Testis (tissue), 3 donors: ENCODE data around the gene GRIA2. TPM values are rescaled to one million over a fixed set of nuclear protein-coding genes. Genes with fewer than 3 reads are reported as not detected.

ENCODE experiments used
- DNase-seq: peaks from one replicate; pipeline ENCODE4 v3.0.0-alpha.2; 2019
- H3K27ac ChIP-seq, 2 donors: fragments of 200-600 bp; sonication (generic); one replicate each; pipeline ENCODE4 v1.5.1; 2019
- H3K27me3 ChIP-seq: fragments of 200-600 bp; sonication (generic); one replicate; pipeline ENCODE4 v1.5.1; 2019
- H3K36me3 ChIP-seq: fragments of 200-600 bp; sonication (generic); one replicate; pipeline ENCODE4 v1.5.1; 2017; ENCODE audit warnings: low read depth; ENCODE audit errors: missing control alignments
- H3K4me1 ChIP-seq: fragments of 200-600 bp; sonication (generic); one replicate; pipeline ENCODE4 v1.5.1; 2019
- H3K4me3 ChIP-seq, 2 donors: fragments of 200-600 bp; sonication (generic); one replicate each; pipeline ENCODE4 v1.5.1; 2017 to 2019
- H3K9me3 ChIP-seq: fragments of 200-600 bp; sonication (generic); one replicate; pipeline ENCODE4 v1.5.1; 2017
- CTCF ChIP-seq, 3 experiments: fragments of 450-650 bp in 2 of 3; fragments of 200-600 bp in 1 of 3; sonication (generic) in 1 of 3; IDR thresholded peaks; one replicate each; pipeline ENCODE4 v1.5.1; 2016 to 2019; ENCODE audit warnings: antibody characterized with exemption in 3 of 3, mild to moderate bottlenecking in 2 of 3, moderate library complexity in 1 of 3
- POLR2A ChIP-seq: fragments of 450-650 bp; IDR thresholded peaks from one replicate; pipeline ENCODE4 v1.6.1; 2017; ENCODE audit warnings: antibody characterized with exemption, mild to moderate bottlenecking, moderate library complexity
- WGBS, 2 donors: methylation state at CpG; one replicate each; pipeline ENCODE4 v1.1.5; 2018; 5-methylcytosine and 5-hydroxymethylcytosine counted together
- intact Hi-C: fragments of 100-400 bp; cut with DNase I; formaldehyde crosslinking; loops from one replicate; pipeline ENCODE4 v1.15.1; 2023; ENCODE audit warnings: low total_unique reads
- polyA plus RNA-seq: library from polyadenylated mRNA; stranded (reverse); fragments of 350-450 nt; fragmentation: Illumina TruSeq; extraction: RNeasy Lipid Tissue Mini Kit (QIAGEN cat#74804); gene quantifications from one replicate; pipeline ENCODE4 v1.2.3, GENCODE V29; 2014; ENCODE audit warnings: low read depth, low replicate concordance; ENCODE audit not compliant: insufficient read depth
- total RNA-seq, 2 donors: library from RNA; depleted of rRNA; stranded (reverse); fragments of >200 nt; gene quantifications; one replicate each; pipeline ENCODE4 v1.2.3, GENCODE V29; 2016

GRIA2 gene
- total and polyA plus RNA-seq, 3 donors from 2014 or later, result 1.6 to 4.1 (median 2.1) TPM

- intact Hi-C loops, result no loop called here
- Histone ChIP-seq H3K27ac (no peak overlapping the region), H3K36me3 (no peaks in the 10 kb centered on the region), H3K4me3 (no peak overlapping the region), H3K9me3 (no peaks in the 10 kb centered on the region), H3K4me1 (no peaks in the 10 kb centered on the region), H3K27me3 (no peaks in the 10 kb centered on the region)
- TF ChIP-seq POLR2A (no peak), CTCF (IDR thresholded peaks at IDR 0.05) (no peak)
- no peak for DNase-seq
- 77 to 79% methylated on average over 2 of the region's 2 CpGs for WGBS, 2 donors
Measured at GRCh38 chr4:157294575-157294974, 74.0 kb downstream of the GRIA2 start.

GRCh38 chr4:157300701-157301100 lies 80.2 kb downstream of the GRIA2 start:
- intact Hi-C loops, result no loop called here
- WGBS, 2 donors, result 48 to 76% methylated on average over 2 of the region's 2 CpGs

GRCh38 chr4:157303471-157303960 lies 83.0 kb downstream of the GRIA2 start:
- DNase-seq, result no peak
- H3K4me1 ChIP-seq, result no peaks in the 10 kb centered on the region
- H3K27me3 ChIP-seq, result no peaks in the 10 kb centered on the region
- no peak for TF ChIP-seq POLR2A
- TF ChIP-seq CTCF (IDR thresholded peaks at IDR 0.05), result no peak
- H3K4me3 ChIP-seq, result no peak overlapping the region
- no peak overlapping the region for H3K27ac ChIP-seq
- 72 to 78% methylated on average over 6 of the region's 6 CpGs for WGBS, 2 donors
- H3K36me3 ChIP-seq, result no peaks in the 10 kb centered on the region
- intact Hi-C loops, result no loop called here
- no peaks in the 10 kb centered on the region for H3K9me3 ChIP-seq

More at GRCh38 chr4:157300701-157301100, 80.2 kb downstream of the GRIA2 start:
- no peaks in the 10 kb centered on the region for H3K4me1 ChIP-seq
- H3K36me3 ChIP-seq, result no peaks in the 10 kb centered on the region
- no peaks in the 10 kb centered on the region for H3K27me3 ChIP-seq
- DNase-seq, result no peak
- H3K9me3 ChIP-seq, result no peaks in the 10 kb centered on the region
- no peak overlapping the region for H3K27ac ChIP-seq
- no peak overlapping the region for H3K4me3 ChIP-seq
- no peak for TF ChIP-seq POLR2A
- no peak for TF ChIP-seq CTCF (IDR thresholded peaks at IDR 0.05)

- no peaks in the 10 kb centered on the region for H3K36me3 ChIP-seq
- H3K27me3 ChIP-seq, result no peaks in the 10 kb centered on the region
- H3K4me3 ChIP-seq, result no peak overlapping the region
- no peaks in the 10 kb centered on the region for H3K4me1 ChIP-seq
- TF ChIP-seq CTCF (IDR thresholded peaks at IDR 0.05), result no peak
- no peak for TF ChIP-seq POLR2A
- intact Hi-C loops, result no loop called here
- H3K9me3 ChIP-seq, result no peaks in the 10 kb centered on the region
- 82 to 91% methylated on average over 5 of the region's 5 CpGs for WGBS, 2 donors
- H3K27ac ChIP-seq, result no peak overlapping the region
- no peak for DNase-seq
Measured at GRCh38 chr4:157304769-157305168, 84.2 kb downstream of the GRIA2 start.

- 79% methylated on average over 5 of the region's 5 CpGs for WGBS, 2 donors
- TF ChIP-seq CTCF (IDR thresholded peaks at IDR 0.05), result no peak
- no peak for TF ChIP-seq POLR2A
- Histone ChIP-seq H3K9me3 (no peaks in the 10 kb centered on the region), H3K4me3 (no peak overlapping the region), H3K27ac (no peak overlapping the region), H3K27me3 (no peaks in the 10 kb centered on the region), H3K36me3 (no peaks in the 10 kb centered on the region), H3K4me1 (no peaks in the 10 kb centered on the region)
- no peak for DNase-seq
- intact Hi-C loops, result no loop called here
Measured at GRCh38 chr4:157312702-157313101, 92.2 kb downstream of the GRIA2 start.
